Ovary (tissue), 3 donors: ENCODE results near the gene COX7B2.

Source experiments
- EP300 ChIP-seq: sonication (generic); formaldehyde crosslinking; IDR thresholded peaks from one replicate; pipeline ENCODE4 v1.6.1; 2017; ENCODE audit warnings: antibody characterized with exemption
- POLR2A ChIP-seq: fragments of 450-650 bp; IDR thresholded peaks from one replicate; pipeline ENCODE4 v1.6.1; 2017; ENCODE audit warnings: antibody characterized with exemption, mild to moderate bottlenecking, moderate library complexity
- TF ChIP-seq, protein P1 (sequence below), 3 donors: fragments of 450-650 bp in 2 of 3; fragments of 200-600 bp in 1 of 3; IDR thresholded peaks; one replicate each; pipeline versions ENCODE4 v1.5.1 to v1.8.0; 2016 to 2022; ENCODE audit warnings: antibody characterized with exemption in 3 of 3, mild to moderate bottlenecking in 1 of 3
- donor health status: DM: no; HTN: no; CAD: no.

DNA sequence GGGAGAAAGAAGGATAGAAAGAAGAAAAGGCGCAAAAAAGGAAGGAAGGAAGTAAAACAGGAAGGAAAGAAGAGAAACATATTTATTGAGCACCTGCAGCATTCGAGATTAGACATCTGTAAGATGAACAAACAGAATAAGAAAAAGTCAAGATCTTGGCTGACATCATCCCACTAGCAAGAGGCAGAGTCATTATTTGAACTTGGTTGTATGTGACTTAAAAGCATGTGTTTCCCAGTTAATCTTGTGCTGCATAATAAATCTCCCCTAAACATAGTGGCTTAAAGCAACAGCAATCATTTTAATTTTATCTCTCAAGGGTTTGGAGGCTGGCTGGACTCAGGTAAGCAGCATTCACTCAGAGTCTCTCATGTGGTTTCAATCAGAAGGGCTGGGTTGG, 38.5 kb upstream of the COX7B2 start:
- TF ChIP-seq POLR2A (no peak), EP300 (no peak)
- TF ChIP-seq, protein P1, sequence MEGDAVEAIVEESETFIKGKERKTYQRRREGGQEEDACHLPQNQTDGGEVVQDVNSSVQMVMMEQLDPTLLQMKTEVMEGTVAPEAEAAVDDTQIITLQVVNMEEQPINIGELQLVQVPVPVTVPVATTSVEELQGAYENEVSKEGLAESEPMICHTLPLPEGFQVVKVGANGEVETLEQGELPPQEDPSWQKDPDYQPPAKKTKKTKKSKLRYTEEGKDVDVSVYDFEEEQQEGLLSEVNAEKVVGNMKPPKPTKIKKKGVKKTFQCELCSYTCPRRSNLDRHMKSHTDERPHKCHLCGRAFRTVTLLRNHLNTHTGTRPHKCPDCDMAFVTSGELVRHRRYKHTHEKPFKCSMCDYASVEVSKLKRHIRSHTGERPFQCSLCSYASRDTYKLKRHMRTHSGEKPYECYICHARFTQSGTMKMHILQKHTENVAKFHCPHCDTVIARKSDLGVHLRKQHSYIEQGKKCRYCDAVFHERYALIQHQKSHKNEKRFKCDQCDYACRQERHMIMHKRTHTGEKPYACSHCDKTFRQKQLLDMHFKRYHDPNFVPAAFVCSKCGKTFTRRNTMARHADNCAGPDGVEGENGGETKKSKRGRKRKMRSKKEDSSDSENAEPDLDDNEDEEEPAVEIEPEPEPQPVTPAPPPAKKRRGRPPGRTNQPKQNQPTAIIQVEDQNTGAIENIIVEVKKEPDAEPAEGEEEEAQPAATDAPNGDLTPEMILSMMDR (IDR thresholded peaks at IDR 0.05): no peak
